Activated gamma-delta T cell treated with anti-CD3 and anti-CD28 coated beads, Interleukin-2, amount 50 U/mL, for 16 hours (primary cell): ENCODE measurements around the gene ZFP92.

Experiments
- DNase-seq: peaks from one replicate; pipeline ENCODE4 v3.0.0-alpha.2; 2020; ENCODE audit warnings: low read depth

ZFP92 gene

GRCh38 chrX:153438532-153438931, 27.3 kb downstream of the ZFP92 start:
- DNase-seq: no peak

DNA sequence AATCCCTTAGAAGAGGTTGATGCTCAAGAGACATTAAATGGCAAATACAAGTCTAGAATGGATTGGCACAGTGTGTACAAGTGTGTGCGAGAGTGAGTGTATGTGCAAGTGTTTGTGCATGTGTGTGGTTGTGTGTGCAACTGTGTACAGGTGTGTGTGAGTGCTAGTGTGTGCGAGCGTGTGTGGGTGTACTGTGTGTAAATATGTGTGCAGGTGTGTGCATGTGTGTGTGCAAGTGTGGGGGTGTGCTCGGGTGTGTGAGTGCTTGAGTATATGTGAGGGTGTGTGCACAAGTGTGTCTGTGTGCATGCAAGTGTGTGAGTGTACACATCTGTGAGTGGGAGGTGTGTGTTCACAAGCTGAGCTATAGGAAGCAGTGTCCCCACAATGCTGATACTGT, 28.7 kb downstream of the ZFP92 start:
- DNase-seq: no peak

GRCh38 chrX:153440556-153441135, 29.4 kb downstream of the ZFP92 start:
- DNase-seq: no peak

DNA sequence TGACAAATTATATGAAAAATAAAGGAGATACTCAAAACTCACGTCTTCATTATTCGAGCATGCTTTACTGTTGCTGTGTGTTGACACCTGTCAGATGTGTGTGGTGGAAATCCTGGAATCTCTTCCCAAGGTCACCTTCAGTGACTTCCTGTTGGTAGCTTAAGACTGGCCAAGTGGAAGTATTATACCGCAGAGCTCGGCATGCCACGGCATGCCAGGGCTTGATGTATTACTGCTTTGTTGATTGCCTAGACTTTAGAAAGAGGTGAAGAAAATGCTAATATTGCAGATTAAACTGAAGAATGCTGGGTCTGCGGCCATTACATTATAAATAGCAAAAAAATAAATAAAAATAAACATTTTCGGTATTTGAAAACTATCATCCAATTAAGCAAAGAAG, 30.0 kb downstream of the ZFP92 start:
- DNase-seq: no peak

DNA sequence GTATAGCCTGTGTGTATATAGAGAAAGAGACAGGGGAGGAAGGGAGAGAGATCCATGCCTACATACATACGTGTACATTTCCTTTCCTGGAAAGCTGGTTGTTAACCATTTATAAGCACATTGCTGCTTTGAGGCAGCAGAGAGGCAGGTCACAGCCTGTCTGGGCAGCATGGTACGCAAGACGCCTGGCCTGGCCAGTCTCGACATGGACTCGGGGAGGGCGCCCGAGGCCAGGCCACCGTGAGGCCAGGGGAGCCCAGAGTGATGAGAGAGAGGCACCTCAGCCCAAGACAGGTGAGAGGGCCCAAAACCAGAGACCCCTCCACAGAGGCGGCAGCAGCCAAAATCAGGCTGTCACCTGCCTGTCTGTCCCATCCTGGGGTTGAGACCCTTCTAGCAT, 30.7 kb downstream of the ZFP92 start:
- no peak for DNase-seq

GRCh38 chrX:153442463-153442862, 31.2 kb downstream of the ZFP92 start:
- no peak for DNase-seq

DNA sequence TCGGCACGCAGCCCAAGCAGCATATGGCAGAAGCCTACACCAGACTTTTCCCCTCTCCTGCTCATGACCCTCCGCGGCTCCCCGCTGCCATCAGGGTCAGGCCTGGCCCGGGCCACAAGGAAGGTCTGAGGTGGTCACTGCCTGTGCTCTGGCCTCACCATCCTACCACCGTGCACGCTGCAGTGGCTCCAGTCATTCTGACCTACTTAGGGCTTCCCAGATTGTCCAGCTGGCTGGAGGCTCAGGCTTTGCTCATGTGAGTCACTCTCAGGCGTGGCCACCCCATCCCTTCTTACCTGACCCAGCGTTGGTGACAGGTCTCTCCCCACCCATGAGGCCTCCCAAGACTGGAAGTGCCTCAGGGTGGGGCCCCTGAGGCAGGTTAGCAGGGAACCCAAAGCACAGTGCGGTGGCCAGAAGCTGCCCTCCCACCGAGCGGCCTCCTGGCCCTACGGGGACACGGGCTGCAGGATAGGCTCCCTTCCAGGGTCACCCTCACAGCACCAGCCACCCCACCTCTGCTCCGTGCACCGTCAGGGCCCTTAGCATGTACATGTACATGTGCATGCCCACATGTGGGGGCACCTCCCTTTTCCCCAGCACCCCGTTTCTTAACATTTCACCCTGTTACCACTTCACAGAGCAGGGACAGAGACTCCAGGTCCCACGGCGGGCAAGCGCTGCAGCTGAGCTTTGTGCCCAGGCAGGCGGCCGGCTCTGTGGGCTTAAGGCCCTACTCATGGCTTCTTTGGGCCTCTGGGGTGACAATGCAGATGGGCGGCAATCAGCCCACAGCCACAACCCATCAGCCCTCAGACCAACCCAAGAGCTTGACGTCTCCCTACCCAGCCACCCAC, 32.4 kb downstream of the ZFP92 start:
- DNase-seq: no peak

- no peak for DNase-seq
Observed at GRCh38 chrX:153444333-153445011, 33.2 kb downstream of the ZFP92 start.

- DNase-seq: no peak
Observed at GRCh38 chrX:153445106-153445855, 34.0 kb downstream of the ZFP92 start.

DNA sequence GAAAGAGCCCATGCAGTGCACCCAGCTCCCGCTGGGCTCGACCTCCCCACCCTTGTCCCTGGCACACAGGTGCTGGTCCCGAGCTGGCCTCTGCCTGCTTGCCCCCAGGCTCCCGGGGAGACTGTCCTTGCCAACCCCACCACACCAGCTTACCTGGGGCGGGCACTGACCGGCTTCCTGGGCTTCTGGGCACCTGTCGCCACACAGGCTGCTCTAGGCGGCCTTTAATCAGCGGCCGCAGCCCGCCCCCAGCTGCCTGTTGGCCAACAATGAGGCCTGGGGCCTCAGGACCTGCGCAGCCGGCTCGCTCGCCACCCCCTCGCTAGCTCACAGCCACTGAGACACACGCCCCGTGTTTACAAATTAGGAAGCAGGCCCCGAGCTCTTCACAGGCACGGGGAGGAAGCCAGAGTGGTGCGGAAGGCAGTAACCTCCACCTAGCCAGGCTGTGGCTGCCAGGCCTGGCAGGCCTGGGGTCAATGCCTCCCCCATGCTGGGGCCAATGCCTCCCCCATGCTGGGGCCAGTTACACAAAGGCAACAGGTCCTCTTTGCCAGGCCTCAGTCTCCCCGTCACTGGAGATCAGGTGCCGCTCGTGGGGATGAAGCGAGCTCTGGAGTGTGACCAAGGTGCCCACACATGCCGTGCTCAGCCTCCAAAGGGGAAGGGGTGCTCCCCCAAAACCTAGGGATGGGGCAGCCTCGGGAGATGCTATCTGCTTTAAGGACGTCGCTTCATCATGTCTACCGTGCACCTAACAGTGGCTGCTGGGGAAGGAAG, 34.8 kb downstream of the ZFP92 start, which contains the start of gene TREX2:
TREX2 (minus strand) TSS at position 201 of the 780 bp plus-strand sequence. CDS start 626 bp downstream, outside the sequence.
- no peak for DNase-seq

GRCh38 chrX:153446636-153446936, 35.3 kb downstream of the ZFP92 start:
- no peak for DNase-seq

DNA sequence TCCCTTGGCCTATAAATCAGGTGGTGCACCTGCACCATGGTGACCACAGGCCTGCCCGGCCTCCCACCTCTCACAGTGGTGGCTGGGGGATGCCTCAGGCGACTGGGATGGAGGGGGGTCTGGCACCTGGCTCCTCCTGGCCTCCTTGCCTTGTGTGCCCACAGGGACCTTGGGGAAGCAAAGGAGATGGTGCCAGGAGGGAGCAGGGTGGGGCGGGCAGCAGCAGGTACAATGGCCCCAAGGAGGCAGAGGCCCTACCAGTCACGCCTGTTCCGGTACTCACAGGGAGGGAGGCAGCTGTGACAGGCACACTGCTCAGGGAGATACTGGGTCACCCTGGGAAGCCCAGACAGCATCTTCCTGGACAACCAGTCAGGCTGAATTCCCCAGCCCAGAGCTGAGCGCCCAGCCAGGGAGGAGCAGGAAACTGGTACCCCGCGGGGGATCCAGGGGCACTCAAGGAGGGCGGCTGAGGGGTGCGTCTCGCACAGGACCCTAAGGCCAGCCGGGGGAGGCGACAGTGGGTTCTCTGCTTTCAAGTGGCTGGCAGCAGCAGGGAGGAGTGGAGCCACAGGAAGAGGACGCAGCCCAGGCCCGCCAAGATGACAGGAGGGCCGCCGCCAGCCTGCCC, 35.8 kb downstream of the ZFP92 start:
- DNase-seq: no peak

DNA sequence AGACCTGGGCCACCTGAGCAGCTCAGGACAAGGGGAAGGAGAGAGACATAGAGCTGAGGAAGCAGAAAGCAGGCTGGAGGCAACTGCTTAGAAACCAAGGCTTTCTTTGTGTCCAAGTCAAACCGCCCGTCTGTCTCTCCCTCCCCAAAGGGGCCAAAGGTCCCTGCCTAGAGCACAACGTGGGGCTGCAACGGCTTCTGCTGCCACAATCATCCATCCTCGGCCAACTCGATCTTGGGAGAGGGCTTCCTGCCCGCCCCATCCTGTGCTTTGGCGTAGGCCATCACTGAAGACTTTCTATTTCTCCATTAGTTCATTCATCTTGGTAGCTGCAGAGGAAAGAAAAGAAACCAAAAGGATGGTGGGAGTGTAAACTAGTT, 36.3 kb downstream of the ZFP92 start:
- no peak for DNase-seq

GRCh38 chrX:153448556-153449367, 37.5 kb downstream of the ZFP92 start:
- no peak for DNase-seq

DNA sequence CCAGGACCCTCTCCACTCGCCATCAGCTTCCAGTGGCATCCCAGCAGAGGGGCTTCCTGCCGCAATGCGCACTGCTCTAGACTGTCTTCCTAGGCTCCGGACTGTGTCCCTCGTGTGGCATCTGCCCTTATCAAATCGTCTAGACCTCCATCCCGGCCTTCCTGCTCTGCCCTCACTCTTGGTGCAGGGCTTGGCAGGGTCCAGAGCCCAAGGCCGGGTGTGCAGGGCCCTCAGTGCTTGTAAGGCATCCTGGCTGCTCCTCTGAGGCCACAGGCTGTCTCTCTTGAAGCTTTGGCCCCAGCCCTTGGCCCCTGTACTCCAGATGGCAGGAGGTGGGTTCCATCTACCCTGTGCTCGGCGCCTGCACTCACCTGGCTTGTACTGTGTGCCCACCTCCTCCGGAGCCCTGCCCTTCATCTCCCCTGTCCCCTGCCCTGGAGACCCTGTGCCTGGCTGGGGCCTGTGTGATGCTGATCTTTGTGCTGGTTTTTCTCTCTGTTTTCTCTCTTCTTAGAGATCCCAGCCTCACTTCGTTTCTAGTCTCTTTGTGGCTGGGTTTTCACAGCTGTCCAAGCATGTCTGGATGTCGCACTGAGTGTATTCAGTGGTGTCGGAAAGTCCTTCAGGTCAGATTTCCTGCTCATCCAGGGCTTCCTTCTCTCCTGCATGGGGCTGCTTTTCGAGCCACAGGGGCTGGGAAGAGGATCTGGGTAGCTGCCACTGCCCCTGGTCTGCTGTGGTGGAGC, 38.3 kb downstream of the ZFP92 start:
- no peak for DNase-seq

GRCh38 chrX:153450114-153450948, 39.1 kb downstream of the ZFP92 start:
- DNase-seq: no peak

DNA sequence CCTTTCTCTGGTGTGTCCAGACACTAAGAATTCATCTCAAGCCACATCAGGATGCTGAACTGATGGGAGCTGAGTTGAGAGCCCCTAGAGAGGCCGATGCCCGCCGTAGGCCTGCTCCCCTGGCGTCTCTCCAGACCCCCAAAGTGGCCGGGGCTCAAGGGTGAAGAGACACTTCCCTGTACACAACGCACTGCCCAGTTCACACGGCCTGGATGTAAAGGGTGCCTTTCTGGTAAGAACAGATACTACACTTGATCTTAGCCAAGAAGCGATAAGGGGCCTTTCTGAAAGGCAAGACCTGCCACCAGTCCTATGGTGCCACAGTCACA, 39.6 kb downstream of the ZFP92 start:
- DNase-seq: no peak

GRCh38 chrX:153454901-153455550, 43.8 kb downstream of the ZFP92 start:
- no peak for DNase-seq
